GM12865 (cell line): Measurements from ENCODE around the gene CD93.

Source experiments
- DNase-seq: peaks from one replicate; pipeline ENCODE4 v3.0.0; 2010; ENCODE audit warnings: low read depth
- H3K4me3 ChIP-seq: 2 replicates; pipeline ENCODE4 v1.5.1; 2011; ENCODE audit warnings: mild to moderate bottlenecking, low read depth, low read length, control low read depth
- CTCF ChIP-seq: IDR thresholded peaks from 2 replicates; pipeline ENCODE4 v1.5.1; 2011; ENCODE audit warnings: low read length, control low read depth, low read depth, inconsistent platforms; ENCODE audit not compliant: insufficient read depth; ENCODE audit errors: missing control alignments

Gene CD93

GRCh38 chr20:23061734-23062561 lies 24.2 kb downstream of the CD93 start:
- no peak overlapping the region for H3K4me3 ChIP-seq
- DNase-seq = no peak
- peak; percentile 11 for TF ChIP-seq CTCF

GRCh38 chr20:23061262-23061661 lies 24.9 kb downstream of the CD93 start:
- DNase-seq = no peak
- TF ChIP-seq CTCF = no peak
- H3K4me3 ChIP-seq = no peak overlapping the region

- DNase-seq = no peak
- TF ChIP-seq CTCF = no peak
- H3K4me3 ChIP-seq = no peak overlapping the region
Measured at GRCh38 chr20:23060629-23061028, 25.5 kb downstream of the CD93 start.

- DNase-seq = no peak
- TF ChIP-seq CTCF = no peak
- no peak overlapping the region for H3K4me3 ChIP-seq
Measured at GRCh38 chr20:23059846-23060245, 26.3 kb downstream of the CD93 start.

- no peak for TF ChIP-seq CTCF
- H3K4me3 ChIP-seq = no peak overlapping the region
- DNase-seq = no peak
Measured at GRCh38 chr20:23059001-23059400, 27.1 kb downstream of the CD93 start.

- no peak for TF ChIP-seq CTCF
- no peak for DNase-seq
- H3K4me3 ChIP-seq = no peak overlapping the region
Measured at GRCh38 chr20:23058240-23058639, 27.9 kb downstream of the CD93 start.

GRCh38 chr20:23052904-23053303 lies 33.2 kb downstream of the CD93 start:
- no peak for DNase-seq
- TF ChIP-seq CTCF = no peak
- H3K4me3 ChIP-seq = no peak overlapping the region
